Measurements from ENCODE around the gene HAUS7.

The HAUS7 gene

DNA sequence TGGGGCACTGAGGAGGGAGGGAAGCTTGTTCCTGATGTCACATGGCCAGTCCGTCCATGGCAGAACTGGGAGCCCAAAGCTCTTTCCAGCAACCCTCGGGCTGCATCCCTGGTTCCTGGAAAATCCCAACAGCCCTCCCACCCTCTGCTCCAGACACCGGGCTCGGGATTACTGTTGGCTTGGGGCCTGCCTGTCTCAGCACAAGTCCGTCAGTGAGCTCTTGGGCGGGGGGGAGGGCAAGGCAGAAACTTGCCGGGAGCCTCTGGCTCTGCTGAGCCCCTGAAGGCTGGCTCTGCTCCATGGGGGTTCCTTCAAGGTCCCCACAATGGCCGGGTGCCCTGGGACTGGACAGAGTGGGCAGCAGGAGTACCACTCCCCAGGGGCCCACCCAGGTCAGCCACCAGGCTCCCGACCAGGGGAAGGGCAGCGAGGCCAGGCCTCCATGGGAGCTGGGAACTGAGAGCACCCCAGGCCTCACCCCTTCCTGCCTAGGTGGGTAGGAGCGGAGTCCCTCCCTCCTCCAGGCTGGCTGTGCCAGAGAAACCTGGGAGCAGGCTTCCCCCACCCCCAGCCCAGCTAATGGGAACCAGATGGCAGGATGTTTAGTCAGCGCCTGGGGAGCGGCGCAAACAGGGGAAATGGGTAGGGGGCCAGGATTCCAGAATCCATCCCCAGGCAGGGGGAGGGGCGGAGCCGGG, 6.4 kb upstream of the HAUS7 start:
- H3K27ac Mint-ChIP-seq: no peak overlapping the region
- no peak for DNase-seq
- peaks cover 13% of the 10 kb centered on the region for H3K27me3 Mint-ChIP-seq
- H3K9me3 Mint-ChIP-seq: no peaks in the 10 kb centered on the region
- no peak overlapping the region for H3K4me3 Mint-ChIP-seq
- no peaks in the 10 kb centered on the region for H3K36me3 Mint-ChIP-seq (ENCODE audit: low read depth)
- H3K4me1 Mint-ChIP-seq (ENCODE audit: low read depth): peaks cover 4% of the 10 kb centered on the region

DNA sequence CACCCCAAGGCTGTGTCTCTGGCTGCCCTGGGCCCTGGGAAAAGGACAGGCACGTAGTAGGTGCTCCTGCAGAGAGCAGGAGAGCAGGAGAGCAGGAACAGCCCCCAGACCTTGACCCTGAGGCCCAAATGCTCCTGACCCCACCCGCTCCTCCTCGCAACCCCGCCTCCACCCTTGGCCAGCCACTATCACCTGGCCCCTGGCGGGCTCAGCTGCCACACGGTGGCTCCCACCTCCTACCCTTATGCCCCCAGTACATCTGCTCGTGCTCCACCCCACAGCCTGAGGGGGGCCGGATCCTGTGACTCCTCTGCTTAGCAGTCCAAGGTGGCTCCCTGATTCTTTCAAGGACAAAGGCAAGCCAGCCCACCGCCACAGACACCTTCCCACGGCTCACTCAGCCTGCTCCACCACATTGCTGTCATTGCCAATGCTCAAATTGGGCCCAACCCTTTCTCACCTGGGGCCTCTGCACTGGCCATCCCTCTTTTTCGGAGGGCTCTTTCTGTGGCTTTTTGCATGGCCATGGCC, 5.4 kb upstream of the HAUS7 start:
- H3K36me3 Mint-ChIP-seq (ENCODE audit: low read depth): no peaks in the 10 kb centered on the region
- peaks cover 4% of the 10 kb centered on the region for H3K4me1 Mint-ChIP-seq (ENCODE audit: low read depth)
- H3K9me3 Mint-ChIP-seq: no peaks in the 10 kb centered on the region

GRCh38 chrX:153475271-153475670, 4.9 kb upstream of the HAUS7 start:
- no peak overlapping the region for H3K27ac Mint-ChIP-seq
- H3K4me3 Mint-ChIP-seq: no peak overlapping the region
- no peaks in the 10 kb centered on the region for H3K36me3 Mint-ChIP-seq (ENCODE audit: low read depth)
- no peak for DNase-seq
- peaks cover 4% of the 10 kb centered on the region for H3K4me1 Mint-ChIP-seq (ENCODE audit: low read depth)
- H3K9me3 Mint-ChIP-seq: no peaks in the 10 kb centered on the region
- H3K27me3 Mint-ChIP-seq: peaks cover 13% of the 10 kb centered on the region

More for the DNA sequence above, 5.4 kb upstream of the HAUS7 start:
- H3K27ac Mint-ChIP-seq: no peak overlapping the region
- H3K27me3 Mint-ChIP-seq: peaks cover 13% of the 10 kb centered on the region
- H3K4me3 Mint-ChIP-seq: no peak overlapping the region
- no peak for DNase-seq

- peaks cover 13% of the 10 kb centered on the region for H3K27me3 Mint-ChIP-seq
- H3K9me3 Mint-ChIP-seq: no peaks in the 10 kb centered on the region
- H3K4me1 Mint-ChIP-seq (ENCODE audit: low read depth): peaks cover 4% of the 10 kb centered on the region
- no peak overlapping the region for H3K4me3 Mint-ChIP-seq
- DNase-seq: peak; percentile 61
- H3K36me3 Mint-ChIP-seq (ENCODE audit: low read depth): peaks cover 3% of the 10 kb centered on the region
- H3K27ac Mint-ChIP-seq: no peak overlapping the region
These were observed 4.3 kb upstream of the HAUS7 start for GRCh38 chrX:153474718-153475117.

DNA sequence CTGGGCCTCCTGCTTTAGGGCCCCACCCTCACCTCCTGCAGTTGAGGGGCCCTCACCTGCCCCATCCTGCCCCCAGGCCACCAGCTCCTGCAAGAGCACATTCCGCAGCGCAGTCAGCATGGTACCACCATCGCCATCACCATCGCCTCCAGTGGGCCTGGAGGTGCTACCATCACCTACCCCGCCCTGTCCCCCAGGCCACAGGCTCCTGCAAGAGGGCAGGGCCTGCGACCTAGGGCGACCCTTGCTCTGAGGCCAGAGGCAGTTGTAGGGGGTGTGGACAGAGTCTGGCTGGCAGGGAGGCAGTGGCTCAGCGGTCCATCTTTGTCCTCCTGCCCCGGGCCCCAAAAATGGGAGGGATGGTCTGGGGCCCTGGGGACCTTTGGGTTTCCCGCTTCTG, 3.9 kb upstream of the HAUS7 start:
- H3K4me1 Mint-ChIP-seq (ENCODE audit: low read depth): peaks cover 4% of the 10 kb centered on the region
- DNase-seq: peak; percentile 40
- no peak overlapping the region for H3K27ac Mint-ChIP-seq
- H3K36me3 Mint-ChIP-seq (ENCODE audit: low read depth): peaks cover 6% of the 10 kb centered on the region
- no peak overlapping the region for H3K4me3 Mint-ChIP-seq
- H3K9me3 Mint-ChIP-seq: no peaks in the 10 kb centered on the region
- peaks cover 13% of the 10 kb centered on the region for H3K27me3 Mint-ChIP-seq

DNA sequence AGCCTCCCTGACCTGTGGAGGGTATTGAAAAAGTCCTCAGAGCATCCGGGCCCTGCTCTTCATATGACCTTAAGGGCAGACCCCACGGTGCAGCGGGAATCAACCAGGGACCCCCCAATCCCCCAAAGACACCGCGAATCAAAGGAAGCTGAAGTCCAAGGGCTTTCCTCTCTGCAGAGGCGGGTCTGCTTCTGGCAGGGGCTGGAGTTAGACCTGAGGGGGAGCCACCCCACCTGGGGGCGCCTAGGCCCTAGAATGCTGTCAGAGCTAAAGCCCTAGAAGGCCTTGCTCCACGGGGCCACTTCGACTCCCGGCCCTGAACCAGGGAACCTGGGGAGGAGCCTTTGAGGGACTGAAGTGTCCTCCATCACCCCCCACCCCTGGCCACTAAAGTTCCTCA, 2.8 kb upstream of the HAUS7 start:
- peaks cover 13% of the 10 kb centered on the region for H3K27me3 Mint-ChIP-seq
- H3K9me3 Mint-ChIP-seq: no peaks in the 10 kb centered on the region
- H3K4me3 Mint-ChIP-seq: no peak overlapping the region
- no peak for DNase-seq
- H3K27ac Mint-ChIP-seq: no peak overlapping the region
- peaks cover 8% of the 10 kb centered on the region for H3K4me1 Mint-ChIP-seq (ENCODE audit: low read depth)
- peaks cover 15% of the 10 kb centered on the region for H3K36me3 Mint-ChIP-seq (ENCODE audit: low read depth)

- no peak for DNase-seq
- no peak overlapping the region for H3K27ac Mint-ChIP-seq
- H3K36me3 Mint-ChIP-seq (ENCODE audit: low read depth): peaks cover 27% of the 10 kb centered on the region
- H3K4me3 Mint-ChIP-seq: no peak overlapping the region
- peaks cover 16% of the 10 kb centered on the region for H3K4me1 Mint-ChIP-seq (ENCODE audit: low read depth)
- H3K27me3 Mint-ChIP-seq: peaks cover 14% of the 10 kb centered on the region
- H3K9me3 Mint-ChIP-seq: no peaks in the 10 kb centered on the region
These were observed 1.4 kb upstream of the HAUS7 start for GRCh38 chrX:153471663-153472280.

DNA sequence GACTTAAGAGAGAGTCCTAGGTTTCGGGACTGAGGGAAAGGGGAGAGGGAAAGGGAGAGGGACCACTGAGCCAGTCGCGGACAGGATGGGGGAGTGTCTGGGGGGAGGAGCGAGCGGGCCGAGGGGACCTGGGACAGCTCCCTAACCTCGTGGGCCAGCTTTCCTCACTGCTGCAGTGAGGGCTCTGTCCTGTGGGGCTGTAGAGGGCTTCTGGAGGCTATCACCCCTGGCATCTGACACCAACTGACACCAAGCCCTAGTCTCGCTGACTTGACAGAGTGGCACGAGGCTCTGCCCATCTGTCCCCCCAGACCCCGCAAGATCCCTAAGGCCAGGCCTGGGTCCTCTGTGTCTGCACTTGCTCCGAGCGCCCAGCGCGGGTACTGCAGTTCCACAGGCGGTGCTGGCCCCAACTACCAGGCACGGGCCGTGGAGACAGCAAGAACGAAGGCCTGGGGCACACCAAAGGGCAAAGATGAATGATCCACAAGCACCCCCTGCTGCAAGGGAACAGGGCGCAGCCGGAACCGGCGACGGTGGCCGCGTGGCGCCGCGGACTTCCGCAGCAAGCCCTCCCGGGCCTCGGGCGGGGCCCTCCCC, 465 bp downstream of the HAUS7 start:
- DNase-seq: no peak
- Mint-ChIP-seq H3K27ac (peak overlapping the region; percentile 85), H3K9me3 (no peaks in the 10 kb centered on the region)

DNA sequence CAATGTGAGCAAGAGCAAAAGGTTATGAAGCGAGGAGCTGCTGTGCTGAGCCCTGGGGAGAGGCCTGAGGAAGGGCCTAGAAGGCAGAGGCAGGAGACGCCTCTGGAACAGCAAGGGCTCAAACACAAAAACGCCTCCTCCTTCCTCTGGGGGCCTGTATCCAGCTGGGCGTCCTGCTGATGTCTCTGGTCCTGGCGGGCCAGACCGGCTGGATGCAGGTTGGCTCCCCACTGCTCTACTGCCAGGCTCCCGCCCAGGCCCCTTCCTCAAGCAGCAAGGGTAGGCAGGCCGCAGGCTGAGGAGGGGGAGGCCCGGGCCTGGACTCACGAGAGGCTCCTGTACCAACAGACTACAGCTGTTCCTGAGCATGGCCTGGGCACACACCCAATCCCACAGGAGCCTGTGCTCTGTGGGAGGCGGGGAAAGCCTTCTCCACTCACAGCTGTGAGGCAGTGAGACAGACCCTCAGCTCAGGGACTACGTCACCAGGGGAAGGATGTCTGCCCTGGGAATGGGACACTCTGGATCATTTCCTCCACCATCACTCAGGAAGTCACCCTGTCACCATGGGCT, 2.3 kb downstream of the HAUS7 start:
- no peak overlapping the region for H3K4me3 Mint-ChIP-seq
- H3K4me1 Mint-ChIP-seq (ENCODE audit: low read depth): peaks cover 12% of the 10 kb centered on the region
- peaks cover 57% of the 10 kb centered on the region for H3K36me3 Mint-ChIP-seq (ENCODE audit: low read depth)

More for the DNA sequence above, 465 bp downstream of the HAUS7 start:
- peaks cover 13% of the 10 kb centered on the region for H3K4me1 Mint-ChIP-seq (ENCODE audit: low read depth)
- peaks cover 39% of the 10 kb centered on the region for H3K36me3 Mint-ChIP-seq (ENCODE audit: low read depth)
- peak overlapping the region; percentile 85 for H3K4me3 Mint-ChIP-seq
- H3K27me3 Mint-ChIP-seq: peaks cover 8% of the 10 kb centered on the region

GRCh38 chrX:153465691-153466380, 4.5 kb downstream of the HAUS7 start:
- DNase-seq: no peak
- no peak overlapping the region for H3K4me3 Mint-ChIP-seq
- peaks cover 9% of the 10 kb centered on the region for H3K27me3 Mint-ChIP-seq
- peaks cover 12% of the 10 kb centered on the region for H3K4me1 Mint-ChIP-seq (ENCODE audit: low read depth)
- peaks cover 73% of the 10 kb centered on the region for H3K36me3 Mint-ChIP-seq (ENCODE audit: low read depth)
- no peak overlapping the region for H3K27ac Mint-ChIP-seq
- no peaks in the 10 kb centered on the region for H3K9me3 Mint-ChIP-seq

More for the DNA sequence above, 2.3 kb downstream of the HAUS7 start:
- H3K27me3 Mint-ChIP-seq: peaks cover 5% of the 10 kb centered on the region
- no peak overlapping the region for H3K27ac Mint-ChIP-seq
- no peaks in the 10 kb centered on the region for H3K9me3 Mint-ChIP-seq
- no peak for DNase-seq

DNA sequence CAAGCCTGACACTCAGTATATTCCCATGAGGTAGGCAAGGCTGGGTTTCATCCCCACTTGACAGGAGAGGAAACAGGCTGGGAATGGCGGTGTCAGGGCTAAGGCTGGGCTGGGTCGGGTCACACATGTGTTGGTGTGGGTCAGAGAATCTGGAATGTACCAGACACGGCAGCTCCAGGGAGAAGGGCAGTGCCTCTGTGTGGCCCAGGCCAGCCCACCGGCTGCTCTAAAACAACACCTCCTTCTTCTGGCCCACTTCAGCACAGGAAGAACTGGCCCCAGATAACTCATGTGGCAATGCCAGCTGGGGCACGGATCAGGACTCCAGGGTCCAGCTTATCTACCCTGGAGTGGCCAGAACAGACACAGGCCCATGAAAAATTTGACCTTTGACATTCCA, 6.3 kb downstream of the HAUS7 start:
- Mint-ChIP-seq H3K27ac (no peak overlapping the region), H3K9me3 (no peaks in the 10 kb centered on the region), H3K36me3 (ENCODE audit: low read depth) (peaks cover 84% of the 10 kb centered on the region), H3K27me3 (peaks cover 16% of the 10 kb centered on the region), H3K4me1 (ENCODE audit: low read depth) (peaks cover 12% of the 10 kb centered on the region), H3K4me3 (no peak overlapping the region)
- DNase-seq: no peak

DNA sequence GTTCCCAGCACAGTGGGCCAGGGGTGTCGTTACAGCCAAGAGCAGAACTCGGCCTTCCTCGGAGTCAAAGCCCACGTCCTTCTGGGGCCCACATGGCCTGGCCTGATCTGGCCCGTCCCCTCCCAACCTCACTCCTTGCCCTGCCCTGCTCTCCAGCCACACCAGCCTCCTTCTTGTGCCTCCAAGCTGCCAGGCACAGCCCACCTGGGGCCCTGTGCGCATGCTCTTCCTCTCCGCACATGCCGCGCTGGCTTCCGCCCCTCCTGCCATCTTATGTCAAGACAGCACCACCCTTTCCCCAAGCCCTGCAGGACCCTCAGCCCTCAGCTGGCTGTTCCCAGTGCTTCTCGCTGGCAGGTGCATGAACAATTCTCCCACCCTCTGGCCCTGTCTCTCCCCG, 6.8 kb downstream of the HAUS7 start:
- no peak overlapping the region for H3K4me3 Mint-ChIP-seq
- no peaks in the 10 kb centered on the region for H3K9me3 Mint-ChIP-seq
- H3K4me1 Mint-ChIP-seq (ENCODE audit: low read depth): peaks cover 8% of the 10 kb centered on the region
- peaks cover 17% of the 10 kb centered on the region for H3K27me3 Mint-ChIP-seq
- H3K36me3 Mint-ChIP-seq (ENCODE audit: low read depth): peaks cover 83% of the 10 kb centered on the region
- H3K27ac Mint-ChIP-seq: no peak overlapping the region
- DNase-seq: no peak

- no peaks in the 10 kb centered on the region for H3K9me3 Mint-ChIP-seq
- H3K36me3 Mint-ChIP-seq (ENCODE audit: low read depth): peaks cover 83% of the 10 kb centered on the region
- peaks cover 8% of the 10 kb centered on the region for H3K4me1 Mint-ChIP-seq (ENCODE audit: low read depth)
- no peak overlapping the region for H3K27ac Mint-ChIP-seq
- no peak for DNase-seq
- H3K4me3 Mint-ChIP-seq: no peak overlapping the region
- peaks cover 17% of the 10 kb centered on the region for H3K27me3 Mint-ChIP-seq
These were observed 7.3 kb downstream of the HAUS7 start for GRCh38 chrX:153463031-153463430.

DNA sequence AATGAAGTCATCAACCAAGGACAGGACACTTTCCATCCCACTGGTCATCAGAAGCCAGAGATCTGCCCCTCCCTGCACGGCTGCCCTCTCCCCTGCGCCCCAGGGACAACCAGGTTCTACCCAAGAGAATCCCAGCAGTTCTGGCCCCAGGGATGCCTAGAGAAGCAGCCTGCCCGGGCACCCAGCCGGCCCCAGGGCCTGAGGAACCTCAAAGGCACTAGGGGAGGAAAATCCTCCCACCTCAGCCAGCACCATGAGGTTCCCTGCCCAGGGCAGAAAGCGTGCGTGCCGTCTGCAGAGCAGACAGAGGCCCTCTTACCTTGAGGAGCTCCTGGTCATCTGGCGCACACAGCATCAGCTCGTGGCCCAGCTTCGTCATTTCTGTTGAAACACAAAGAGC, 8.1 kb downstream of the HAUS7 start:
- Mint-ChIP-seq H3K9me3 (no peaks in the 10 kb centered on the region), H3K4me1 (ENCODE audit: low read depth) (peaks cover 3% of the 10 kb centered on the region), H3K27me3 (peaks cover 14% of the 10 kb centered on the region), H3K4me3 (no peak overlapping the region), H3K27ac (no peak overlapping the region), H3K36me3 (ENCODE audit: low read depth) (peaks cover 79% of the 10 kb centered on the region)
- DNase-seq: no peak

All from activated T-cell treated with anti-CD3 and anti-CD28 coated beads, Interleukin-2, amount 50 U/mL, for 24 hours (primary cell).